ENCODE results near the gene CSF1. TPM values are rescaled to one million over a fixed set of nuclear protein-coding genes. Genes with fewer than 3 reads are reported as not detected.
"Not testable (repeated sequence)": the region's sequence is repeated elsewhere in the genome, so short reads cannot be mapped to it uniquely, and the experiment has no call there.

CSF1 gene
- total RNA-seq, 1 donor from 2014 or later = 16.5 TPM

- not testable (repeated sequence) for DNase-seq
Observed at GRCh38 chr1:109920391-109920790, 9.7 kb downstream of the CSF1 start.

GRCh38 chr1:109922326-109922725 is 11.7 kb downstream of the CSF1 start:
- no peak for DNase-seq

GRCh38 chr1:109923131-109923945 is 12.7 kb downstream of the CSF1 start:
- no peak for DNase-seq

- no peak for DNase-seq
Observed at GRCh38 chr1:109923946-109924275, 13.3 kb downstream of the CSF1 start.

GRCh38 chr1:109924316-109924715 is 13.7 kb downstream of the CSF1 start:
- peak; percentile 26 for DNase-seq

GRCh38 chr1:109925159-109925990 is 14.7 kb downstream of the CSF1 start:
- peak; percentile 32 for DNase-seq

- DNase-seq = no peak
Observed at GRCh38 chr1:109926662-109927300, 16.1 kb downstream of the CSF1 start.

GRCh38 chr1:109927356-109927755 is 16.7 kb downstream of the CSF1 start:
- DNase-seq = no peak

GRCh38 chr1:109927911-109928321 is 17.3 kb downstream of the CSF1 start:
- DNase-seq = no peak

- no peak for DNase-seq
Observed at GRCh38 chr1:109928591-109929111, 18.0 kb downstream of the CSF1 start.

GRCh38 chr1:109929170-109929569 is 18.5 kb downstream of the CSF1 start:
- DNase-seq = no peak

GRCh38 chr1:109929588-109930251 is 19.1 kb downstream of the CSF1 start:
- DNase-seq = no peak

GRCh38 chr1:109930252-109930993 is 19.8 kb downstream of the CSF1 start:
- DNase-seq = no peak

GRCh38 chr1:109931189-109931731 is 20.6 kb downstream of the CSF1 start:
- DNase-seq = peak; percentile 71

- DNase-seq = no peak
Observed at GRCh38 chr1:109931911-109932636, 21.4 kb downstream of the CSF1 start.

GRCh38 chr1:109932679-109933078 is 22.0 kb downstream of the CSF1 start:
- no peak for DNase-seq

GRCh38 chr1:109933856-109934711 is 23.4 kb downstream of the CSF1 start:
- no peak for DNase-seq

- no peak for DNase-seq
Observed at GRCh38 chr1:109935451-109935900, 24.8 kb downstream of the CSF1 start.

GRCh38 chr1:109937738-109938137 is 27.1 kb downstream of the CSF1 start:
- DNase-seq = no peak

Data from tongue (tissue), 2 donors.